DLD1 (cell line): ENCODE results near the gene PLXNB2.

Experiments
- in situ Hi-C: cut with HindIII; loops from 2 replicates; pipeline ENCODE4 v1.10.0; 2017; ENCODE audit warnings: low sequenced_read_pairs

PLXNB2 gene

GRCh38 chr22:50242406-50242949 lies 65.0 kb downstream of the PLXNB2 start:
- in situ Hi-C loops, result no loop called here

- in situ Hi-C loops, result no loop called here
Observed at GRCh38 chr22:50238755-50239154, 68.7 kb downstream of the PLXNB2 start.

- in situ Hi-C loops, result no loop called here
Observed at GRCh38 chr22:50236731-50237409, 70.6 kb downstream of the PLXNB2 start.

GRCh38 chr22:50233223-50233622 lies 74.2 kb downstream of the PLXNB2 start:
- in situ Hi-C loops, result no loop called here

GRCh38 chr22:50232481-50233151 lies 74.8 kb downstream of the PLXNB2 start:
- in situ Hi-C loops, result no loop called here

GRCh38 chr22:50229370-50229769 lies 78.1 kb downstream of the PLXNB2 start:
- in situ Hi-C loops, result no loop called here

- in situ Hi-C loops, result no loop called here
Observed at GRCh38 chr22:50228366-50228765, 79.1 kb downstream of the PLXNB2 start.

GRCh38 chr22:50227579-50228215 lies 79.7 kb downstream of the PLXNB2 start:
- in situ Hi-C loops, result no loop called here

- in situ Hi-C loops, result no loop called here
Observed at GRCh38 chr22:50226875-50227165, 80.6 kb downstream of the PLXNB2 start.

GRCh38 chr22:50226063-50226874 lies 81.2 kb downstream of the PLXNB2 start:
- in situ Hi-C loops, result no loop called here

- in situ Hi-C loops, result no loop called here
Observed at GRCh38 chr22:50225200-50225969, 82.1 kb downstream of the PLXNB2 start.
